SK-N-SH (cell line): ENCODE results near the gene FCHSD2. TPM values are rescaled to one million over a fixed set of nuclear protein-coding genes. Genes with fewer than 3 reads are reported as not detected.

Experiments
- CTCF ChIA-PET: fragments of 300-600, 350-600 bp; formaldehyde crosslinking; extraction: SDS; loops from one replicate; lab custom pipeline; 2021; lab: Yijun Ruan, JAX
- POLR2A ChIA-PET: fragments of 350-600 bp; sonication (Branson Sonifier 250); formaldehyde crosslinking; extraction: SDS; loops from one replicate; lab custom pipeline; 2020; ENCODE audit warnings: antibody characterized with exemption, inconsistent platforms; lab: Yijun Ruan, JAX
- DNase-seq: peaks from one replicate; pipeline ENCODE4 v3.0.0; 2012
- H2AFZ ChIP-seq: fragments of 200-600 bp; sonication (generic); 2 replicates; pipeline ENCODE4 v1.8.1; 2016; ENCODE audit warnings: antibody characterized with exemption, mild to moderate bottlenecking, low read depth
- H3F3A ChIP-seq: fragments of 200-600 bp; sonication (generic); replicated peaks from 2 replicates; pipeline ENCODE3; 2016; ENCODE audit warnings: antibody characterized with exemption, mild to moderate bottlenecking; ENCODE audit not compliant: insufficient read depth
- H3K27ac ChIP-seq, 2 experiments: fragments of 200-500 bp in 1 of 2; fragments of 200-600 bp in 1 of 2; sonication (Bioruptor generic) in 1 of 2; sonication (generic), shearing (Covaris generic) in 1 of 2; 2 replicates each; pipeline versions ENCODE4 v1.5.1 to v1.6.1; 2014 to 2016; ENCODE audit warnings: low read depth in 2 of 2, inconsistent platforms in 1 of 2, low read length in 1 of 2, mild to moderate bottlenecking in 1 of 2, mixed read lengths in 1 of 2
- H3K27me3 ChIP-seq: fragments of 200-600 bp; sonication (generic), shearing (Covaris generic); 2 replicates; pipeline ENCODE4 v1.6.1; 2016; ENCODE audit warnings: mixed run types; ENCODE audit not compliant: insufficient read depth
- H3K36me3 ChIP-seq, 2 experiments: fragments of 200-500 bp in 1 of 2; fragments of 200-600 bp in 1 of 2; sonication (Bioruptor generic) in 1 of 2; sonication (generic) in 1 of 2; replicated peaks in 1 of 2; 2 replicates each; pipeline versions ENCODE3 to v1.5.1; 2014 to 2016; ENCODE audit warnings: low read length in 1 of 2, mild to moderate bottlenecking in 1 of 2; ENCODE audit not compliant: insufficient read depth in 2 of 2, control insufficient read depth in 1 of 2
- H3K4me1 ChIP-seq, 2 experiments: fragments of 200-500 bp in 1 of 2; fragments of 200-600 bp in 1 of 2; sonication (Bioruptor generic) in 1 of 2; sonication (generic), shearing (Covaris generic) in 1 of 2; 2 replicates each; pipeline versions ENCODE4 v1.5.1 to v1.6.1; 2014 to 2016; ENCODE audit warnings: low read depth in 1 of 2, low read length in 1 of 2, mixed run types in 1 of 2; ENCODE audit not compliant: insufficient read depth in 2 of 2, control insufficient read depth in 1 of 2
- H3K4me2 ChIP-seq: fragments of 200-600 bp; sonication (generic), shearing (Covaris generic); 2 replicates; pipeline ENCODE4 v1.6.1; 2017; ENCODE audit warnings: mixed run types
- H3K4me3 ChIP-seq, 2 experiments: fragments of 200-500 bp in 1 of 2; fragments of 200-600 bp in 1 of 2; sonication (Bioruptor generic) in 1 of 2; sonication (generic), shearing (Covaris generic) in 1 of 2; 2 replicates each; pipeline versions ENCODE4 v1.5.1 to v1.8.1; 2014 to 2016; ENCODE audit warnings: low read depth in 2 of 2, inconsistent platforms in 1 of 2, low read length in 1 of 2, mild to moderate bottlenecking in 1 of 2, mixed read lengths in 1 of 2, moderate library complexity in 1 of 2
- H3K79me2 ChIP-seq: fragments of 200-600 bp; sonication (generic); 2 replicates; pipeline ENCODE4 v1.8.1; 2017; ENCODE audit warnings: mild to moderate bottlenecking; ENCODE audit not compliant: insufficient read depth
- H3K9ac ChIP-seq: fragments of 200-600 bp; sonication (generic); 2 replicates; pipeline ENCODE4 v1.6.1; 2017; ENCODE audit warnings: mixed run types
- H3K9me2 ChIP-seq: fragments of 200-600 bp; sonication (generic); 2 replicates; pipeline ENCODE4 v1.6.1; 2017; ENCODE audit warnings: mixed run types
- H3K9me3 ChIP-seq: fragments of 200-600 bp; sonication (generic); 2 replicates; pipeline ENCODE4 v1.6.1; 2017; ENCODE audit warnings: mixed run types, mild to moderate bottlenecking, moderate library complexity
- H4K20me1 ChIP-seq: fragments of 200-600 bp; sonication (generic); 2 replicates; pipeline ENCODE4 v1.6.1; 2017; ENCODE audit warnings: mild to moderate bottlenecking, mixed run types; ENCODE audit not compliant: insufficient read depth
- CHD2 ChIP-seq: fragments of 150-350 bp; IDR thresholded peaks from 2 replicates; pipeline ENCODE4 v1.6.1; 2018; ENCODE audit warnings: low read length; ENCODE audit not compliant: partially characterized antibody
- ELF1 ChIP-seq: IDR thresholded peaks from 2 replicates; pipeline ENCODE4 v1.4.0; 2012
- EP300 ChIP-seq, 2 experiments: IDR thresholded peaks; 2 replicates each; pipeline versions ENCODE4 v1.4.0 to v1.6.1; 2012; ENCODE audit warnings: borderline replicate concordance in 1 of 2, low read depth in 1 of 2, low read length in 1 of 2
- FOXM1 ChIP-seq: IDR thresholded peaks from 2 replicates; pipeline ENCODE4 v1.4.0; 2012; ENCODE audit warnings: low read depth, mild to moderate bottlenecking
- GABPA ChIP-seq: IDR thresholded peaks from 2 replicates; pipeline ENCODE4 v1.4.0; 2012; ENCODE audit warnings: low read depth, mild to moderate bottlenecking
- IRF3 ChIP-seq: fragments of 150-350 bp; IDR thresholded peaks from 2 replicates; pipeline ENCODE4 v1.6.1; 2016; ENCODE audit warnings: mild to moderate bottlenecking, low read depth, low read length
- MAX ChIP-seq: IDR thresholded peaks from 2 replicates; pipeline ENCODE4 v1.4.0; 2012; ENCODE audit warnings: low read depth
- MEF2A ChIP-seq: IDR thresholded peaks from 2 replicates; pipeline ENCODE4 v1.4.0; 2012; ENCODE audit warnings: low read depth, borderline replicate concordance
- NFIC ChIP-seq: IDR thresholded peaks from 2 replicates; pipeline ENCODE4 v1.4.0; 2012; ENCODE audit warnings: borderline replicate concordance
- RXRA ChIP-seq: IDR thresholded peaks from 2 replicates; pipeline ENCODE4 v1.4.0; 2012; ENCODE audit warnings: low read depth, mild to moderate bottlenecking, borderline replicate concordance
- TAF1 ChIP-seq: IDR thresholded peaks from 2 replicates; pipeline ENCODE4 v1.6.1; 2012; ENCODE audit warnings: low read depth, mild to moderate bottlenecking, low read length, moderate library complexity, borderline replicate concordance
- USF2 ChIP-seq: fragments of 150-350 bp; IDR thresholded peaks from 2 replicates; pipeline ENCODE4 v1.6.1; 2017; ENCODE audit warnings: antibody characterized with exemption, low read length, low read depth, borderline replicate concordance
- ZBTB33 ChIP-seq: IDR thresholded peaks from 2 replicates; pipeline ENCODE4 v1.4.0; 2012; ENCODE audit warnings: low read depth, borderline replicate concordance
- WGBS: methylation state at CpG from one replicate; pipeline ENCODE4 v1.1.6; 2017; ENCODE audit warnings: low lambda C conversion rate; 5-methylcytosine and 5-hydroxymethylcytosine counted together
- polyA plus RNA-seq, 3 experiments: library from polyadenylated mRNA; depleted of rRNA; stranded (reverse); fragments of >200 nt; gene quantifications; 2 replicates each; pipeline ENCODE4 v1.2.3, GENCODE V29; 2012
- TF ChIP-seq, protein P1 (sequence below): fragments of 200-600 bp; sonication (generic); IDR thresholded peaks from 2 replicates; pipeline ENCODE4 v1.6.1; 2017; ENCODE audit warnings: antibody characterized with exemption, mild to moderate bottlenecking, moderate library complexity
- TF ChIP-seq, protein P2 (sequence below): IDR thresholded peaks from 2 replicates; pipeline ENCODE4; 2012

The FCHSD2 gene
- polyA plus RNA-seq, 1 of the 3 experiments (the other 2 are of a cell fraction) = 10.4 TPM

DNA sequence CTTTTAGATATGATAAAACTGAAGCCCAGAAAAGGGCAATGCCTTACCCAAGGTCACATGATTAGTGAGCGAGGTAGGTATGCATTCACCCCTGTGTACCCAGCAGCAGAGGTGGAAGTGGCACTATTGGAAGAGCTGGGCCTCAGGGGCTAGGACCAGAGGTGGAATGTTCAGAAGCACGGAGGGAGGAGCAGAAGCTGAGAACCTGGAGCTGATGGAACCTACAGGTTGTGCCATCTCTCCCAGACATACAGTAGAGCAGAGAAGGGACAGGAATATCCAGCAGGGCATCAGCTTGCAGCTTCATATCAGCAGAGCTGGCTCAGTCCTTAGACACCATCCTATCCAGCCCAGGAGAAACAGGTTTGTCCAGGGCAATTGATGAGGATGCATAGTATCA lies 14.6 kb upstream of the FCHSD2 start:
- no peak overlapping the region for H2AFZ ChIP-seq
- peaks cover 9 to 25% of the 10 kb centered on the region in 2 experiments; a peak in 2 of 4 replicates for H3K4me1 ChIP-seq
- no peaks in the 10 kb centered on the region for H3K36me3 ChIP-seq
- no peak overlapping the region for H3K4me3 ChIP-seq
- DNase-seq = no peak
- H3K4me2 ChIP-seq = no peak overlapping the region
- no peaks in the 10 kb centered on the region for H4K20me1 ChIP-seq
- TF ChIP-seq ZBTB33 (no peak), MEF2A (no peak), EP300 (IDR thresholded peaks at IDR 0.05; ENCODE audit: borderline replicate concordance in 1 of 2, low read depth in 1 of 2, low read length in 1 of 2) (no peak), RXRA (no peak), MAX (no peak), ELF1 (no peak), GABPA (no peak), USF2 (no peak), TAF1 (no peak), IRF3 (no peak), NFIC (no peak), CHD2 (no peak), FOXM1 (no peak)
- TF ChIP-seq, protein P1, sequence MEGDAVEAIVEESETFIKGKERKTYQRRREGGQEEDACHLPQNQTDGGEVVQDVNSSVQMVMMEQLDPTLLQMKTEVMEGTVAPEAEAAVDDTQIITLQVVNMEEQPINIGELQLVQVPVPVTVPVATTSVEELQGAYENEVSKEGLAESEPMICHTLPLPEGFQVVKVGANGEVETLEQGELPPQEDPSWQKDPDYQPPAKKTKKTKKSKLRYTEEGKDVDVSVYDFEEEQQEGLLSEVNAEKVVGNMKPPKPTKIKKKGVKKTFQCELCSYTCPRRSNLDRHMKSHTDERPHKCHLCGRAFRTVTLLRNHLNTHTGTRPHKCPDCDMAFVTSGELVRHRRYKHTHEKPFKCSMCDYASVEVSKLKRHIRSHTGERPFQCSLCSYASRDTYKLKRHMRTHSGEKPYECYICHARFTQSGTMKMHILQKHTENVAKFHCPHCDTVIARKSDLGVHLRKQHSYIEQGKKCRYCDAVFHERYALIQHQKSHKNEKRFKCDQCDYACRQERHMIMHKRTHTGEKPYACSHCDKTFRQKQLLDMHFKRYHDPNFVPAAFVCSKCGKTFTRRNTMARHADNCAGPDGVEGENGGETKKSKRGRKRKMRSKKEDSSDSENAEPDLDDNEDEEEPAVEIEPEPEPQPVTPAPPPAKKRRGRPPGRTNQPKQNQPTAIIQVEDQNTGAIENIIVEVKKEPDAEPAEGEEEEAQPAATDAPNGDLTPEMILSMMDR = no peak
- TF ChIP-seq, protein P2, sequence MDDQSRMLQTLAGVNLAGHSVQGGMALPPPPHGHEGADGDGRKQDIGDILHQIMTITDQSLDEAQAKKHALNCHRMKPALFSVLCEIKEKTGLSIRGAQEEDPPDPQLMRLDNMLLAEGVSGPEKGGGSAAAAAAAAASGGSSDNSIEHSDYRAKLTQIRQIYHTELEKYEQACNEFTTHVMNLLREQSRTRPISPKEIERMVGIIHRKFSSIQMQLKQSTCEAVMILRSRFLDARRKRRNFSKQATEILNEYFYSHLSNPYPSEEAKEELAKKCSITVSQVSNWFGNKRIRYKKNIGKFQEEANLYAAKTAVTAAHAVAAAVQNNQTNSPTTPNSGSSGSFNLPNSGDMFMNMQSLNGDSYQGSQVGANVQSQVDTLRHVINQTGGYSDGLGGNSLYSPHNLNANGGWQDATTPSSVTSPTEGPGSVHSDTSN = no peak
- H3K9me2 ChIP-seq = no peaks in the 10 kb centered on the region
- no peaks in the 10 kb centered on the region for H3K9me3 ChIP-seq
- no peaks in the 10 kb centered on the region for H3K79me2 ChIP-seq
- H3K27me3 ChIP-seq = no peaks in the 10 kb centered on the region
- WGBS = 63% methylated on average over 1 of the region's 2 CpGs
- H3K27ac ChIP-seq = no peak overlapping the region
- no peak overlapping the region for H3K9ac ChIP-seq
- POLR2A ChIA-PET = no interaction called here
- no peaks in the 10 kb centered on the region for H3F3A ChIP-seq
- CTCF ChIA-PET = interaction anchor here (1.0 to 8.0 kb wide), 7 partner anchors 8 to 504 kb away, joined by 3 to 63 read pairs (median 3); partner anchors contain the start of gene FCHSD2
